GM12892 (cell line): ENCODE results near the gene PLCG2.

Experiments used
- POLR2A ChIP-seq: IDR thresholded peaks from 2 replicates; pipeline ENCODE4 v1.6.1; 2011; ENCODE audit warnings: low read depth, low read length, control low read depth
- POLR2AphosphoS5 ChIP-seq: IDR thresholded peaks from 2 replicates; pipeline ENCODE4 v1.6.1; 2011; ENCODE audit warnings: low read depth, low read length, control low read depth

- TF ChIP-seq POLR2AphosphoS5 (no peak), POLR2A (peak; percentile 44)
Observed at GRCh38 chr16:81816793-81817210, 37.7 kb downstream of the PLCG2 start.
